ENCODE data around the gene CYP4F22. TPM values are rescaled to one million over a fixed set of nuclear protein-coding genes. Genes with fewer than 3 reads are reported as not detected.

Gene CYP4F22
- total RNA-seq, 2 donors from 2014 or later, result not detected

DNA sequence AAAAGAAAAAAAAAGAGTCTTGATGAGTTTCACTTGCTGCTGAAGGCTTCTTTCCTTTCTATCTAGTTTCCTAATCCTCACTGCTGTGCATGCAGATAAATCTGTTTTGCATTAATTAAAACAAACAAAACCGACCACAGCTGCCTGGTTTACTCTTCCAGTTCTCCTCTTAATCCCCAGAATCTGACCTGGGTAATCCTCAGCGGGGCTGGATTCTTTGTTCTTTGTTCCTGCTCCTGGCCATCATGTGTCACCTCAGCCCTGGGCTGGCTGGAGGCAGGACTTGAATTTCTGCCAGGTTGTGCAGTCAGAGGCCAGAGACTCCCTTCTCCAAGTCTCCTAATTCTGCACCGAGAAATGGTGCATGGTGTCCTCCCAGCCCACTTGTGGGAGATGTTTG lies 54.5 kb downstream of the CYP4F22 start:
- Histone ChIP-seq H3K27ac (no peak overlapping the region), H3K4me1 (ENCODE audit: control insufficient read depth in 1 of 2, low read depth in 2 of 2) (no peaks in the 10 kb centered on the region), H3K36me3 (no peaks in the 10 kb centered on the region), H3K9me3 (no peaks in the 10 kb centered on the region), H3K27me3 (replicated peaks; ENCODE audit: insufficient read depth) (no peaks in the 10 kb centered on the region), H3K4me3 (no peak overlapping the region)
- DNase-seq (ENCODE audit: low spot score) (no peak), ATAC-seq (ENCODE audit: insufficient number of reproducible peaks, low FRiP score, low read depth) (no peak)
- TF ChIP-seq, protein P1, sequence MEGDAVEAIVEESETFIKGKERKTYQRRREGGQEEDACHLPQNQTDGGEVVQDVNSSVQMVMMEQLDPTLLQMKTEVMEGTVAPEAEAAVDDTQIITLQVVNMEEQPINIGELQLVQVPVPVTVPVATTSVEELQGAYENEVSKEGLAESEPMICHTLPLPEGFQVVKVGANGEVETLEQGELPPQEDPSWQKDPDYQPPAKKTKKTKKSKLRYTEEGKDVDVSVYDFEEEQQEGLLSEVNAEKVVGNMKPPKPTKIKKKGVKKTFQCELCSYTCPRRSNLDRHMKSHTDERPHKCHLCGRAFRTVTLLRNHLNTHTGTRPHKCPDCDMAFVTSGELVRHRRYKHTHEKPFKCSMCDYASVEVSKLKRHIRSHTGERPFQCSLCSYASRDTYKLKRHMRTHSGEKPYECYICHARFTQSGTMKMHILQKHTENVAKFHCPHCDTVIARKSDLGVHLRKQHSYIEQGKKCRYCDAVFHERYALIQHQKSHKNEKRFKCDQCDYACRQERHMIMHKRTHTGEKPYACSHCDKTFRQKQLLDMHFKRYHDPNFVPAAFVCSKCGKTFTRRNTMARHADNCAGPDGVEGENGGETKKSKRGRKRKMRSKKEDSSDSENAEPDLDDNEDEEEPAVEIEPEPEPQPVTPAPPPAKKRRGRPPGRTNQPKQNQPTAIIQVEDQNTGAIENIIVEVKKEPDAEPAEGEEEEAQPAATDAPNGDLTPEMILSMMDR (IDR thresholded peaks at IDR 0.05), result no peak

DNA sequence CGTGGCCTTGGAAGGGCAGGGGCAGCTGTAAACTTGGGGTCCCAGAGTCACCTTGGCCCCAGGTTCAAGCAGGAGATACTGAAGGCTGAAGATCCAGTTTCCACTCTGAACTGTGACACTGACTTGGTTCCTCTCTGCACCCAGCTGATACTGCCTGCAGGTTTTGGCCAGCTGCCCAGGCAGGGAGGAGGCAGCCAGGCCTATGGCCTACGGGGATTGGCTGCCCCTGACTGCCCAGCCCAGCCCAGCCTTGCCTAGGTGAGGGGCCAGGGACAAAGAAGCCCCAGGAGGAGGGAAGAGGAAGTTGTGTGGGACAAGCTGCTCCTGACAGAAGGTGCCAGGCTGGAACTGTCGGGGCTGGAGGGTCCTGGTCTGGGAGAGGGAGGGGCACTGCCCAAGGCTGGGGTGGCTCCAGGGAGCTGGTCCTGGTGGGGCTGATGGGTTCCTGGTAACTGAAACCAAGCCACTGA lies 55.0 kb downstream of the CYP4F22 start:
- Histone ChIP-seq H3K27me3 (replicated peaks; ENCODE audit: insufficient read depth) (no peaks in the 10 kb centered on the region), H3K4me1 (ENCODE audit: control insufficient read depth in 1 of 2, low read depth in 2 of 2) (no peaks in the 10 kb centered on the region), H3K36me3 (no peaks in the 10 kb centered on the region), H3K9me3 (no peaks in the 10 kb centered on the region), H3K27ac (no peak overlapping the region), H3K4me3 (no peak overlapping the region)
- ATAC-seq (ENCODE audit: insufficient number of reproducible peaks, low FRiP score, low read depth) (no peak), DNase-seq (ENCODE audit: low spot score) (no peak)
- TF ChIP-seq, protein P1 (IDR thresholded peaks at IDR 0.05), result no peak

DNA sequence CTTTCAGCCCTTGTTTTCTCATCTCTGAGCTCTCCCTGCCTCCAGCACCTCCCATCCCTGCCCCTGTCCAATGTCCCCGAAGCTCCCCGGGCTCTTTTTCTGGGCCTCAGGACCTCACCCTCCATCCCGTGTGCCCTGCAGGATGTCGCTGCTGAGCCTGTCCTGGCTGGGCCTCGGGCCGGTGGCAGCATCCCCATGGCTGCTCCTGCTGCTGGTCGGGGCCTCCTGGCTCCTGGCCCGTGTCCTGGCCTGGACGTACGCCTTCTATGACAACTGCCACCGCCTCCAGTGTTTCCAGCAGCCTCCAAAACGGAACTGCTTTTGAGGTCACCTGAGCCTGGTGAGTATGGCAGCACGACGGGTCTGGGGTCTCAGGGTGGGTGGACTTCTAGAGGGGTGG lies 55.6 kb downstream of the CYP4F22 start:
- DNase-seq (ENCODE audit: low spot score) (no peak), ATAC-seq (ENCODE audit: insufficient number of reproducible peaks, low FRiP score, low read depth) (no peak)
- no peak overlapping the region for H3K27ac ChIP-seq
- no peak overlapping the region for H3K4me3 ChIP-seq
- no peaks in the 10 kb centered on the region for H3K4me1 ChIP-seq (ENCODE audit: control insufficient read depth in 1 of 2, low read depth in 2 of 2)
- H3K36me3 ChIP-seq, result no peaks in the 10 kb centered on the region
- TF ChIP-seq, protein P1 (IDR thresholded peaks at IDR 0.05), result no peak
- no peaks in the 10 kb centered on the region for H3K27me3 ChIP-seq (replicated peaks; ENCODE audit: insufficient read depth)
- no peaks in the 10 kb centered on the region for H3K9me3 ChIP-seq

DNA sequence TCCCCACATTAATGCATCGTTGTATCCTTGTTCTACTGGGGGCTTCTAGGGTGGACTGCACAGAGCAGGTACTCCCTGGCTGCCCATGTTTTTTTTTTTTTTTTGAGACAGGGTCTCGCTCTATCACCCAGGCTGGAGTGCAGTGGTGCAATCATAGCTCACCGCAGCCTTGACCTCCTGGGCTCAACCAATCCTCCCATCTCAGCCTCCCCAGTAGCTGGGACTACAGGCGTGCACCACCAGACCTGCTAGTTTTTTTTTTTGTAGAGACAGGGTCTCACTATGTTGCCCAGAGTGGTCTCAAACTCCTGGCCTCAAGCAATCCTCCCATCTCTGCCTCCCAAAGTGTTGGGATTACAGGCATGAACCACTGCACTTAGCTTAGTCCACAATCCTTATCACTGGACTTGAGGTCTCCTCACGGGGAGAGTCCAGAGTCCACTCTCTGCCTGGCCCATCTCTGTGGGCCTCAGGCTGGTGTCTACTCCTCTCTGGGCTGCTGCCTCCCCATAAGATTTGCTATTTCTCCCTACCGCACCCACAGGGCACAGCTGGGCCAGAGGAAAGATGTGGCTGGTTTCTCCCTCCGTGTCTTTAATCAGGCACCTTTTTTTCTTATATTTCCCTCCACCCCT lies 56.3 kb downstream of the CYP4F22 start:
- DNase-seq (ENCODE audit: low spot score), result no peak

DNA sequence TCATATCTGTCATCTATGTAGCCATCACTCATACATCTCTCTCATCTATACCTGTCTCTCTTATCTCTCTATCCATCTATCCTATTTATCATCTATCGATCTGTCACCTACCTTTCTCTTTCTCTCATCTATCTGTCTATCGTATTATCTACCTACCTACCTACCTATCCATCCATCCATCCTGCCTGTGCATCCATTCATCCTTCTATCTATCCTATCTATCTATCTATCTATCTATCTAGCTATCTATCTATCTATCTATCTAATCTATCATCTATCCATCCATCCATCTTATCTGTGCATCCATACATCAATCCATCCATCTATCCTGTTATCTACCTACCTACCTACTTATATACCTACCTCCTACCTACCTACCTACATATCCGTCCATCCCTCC lies 62.1 kb downstream of the CYP4F22 start:
- H3K27me3 ChIP-seq (replicated peaks; ENCODE audit: insufficient read depth), result no peaks in the 10 kb centered on the region
- ATAC-seq (ENCODE audit: insufficient number of reproducible peaks, low FRiP score, low read depth) (no peak), DNase-seq (ENCODE audit: low spot score) (no peak)
- TF ChIP-seq, protein P1 (IDR thresholded peaks at IDR 0.05), result no peak
- no peak overlapping the region for H3K4me3 ChIP-seq
- no peak overlapping the region for H3K27ac ChIP-seq
- H3K36me3 ChIP-seq, result no peaks in the 10 kb centered on the region
- H3K4me1 ChIP-seq (ENCODE audit: control insufficient read depth in 1 of 2, low read depth in 2 of 2), result no peaks in the 10 kb centered on the region
- no peaks in the 10 kb centered on the region for H3K9me3 ChIP-seq

More for the DNA sequence above, 56.3 kb downstream of the CYP4F22 start:
- TF ChIP-seq, protein P1 (IDR thresholded peaks at IDR 0.05), result no peak
- Histone ChIP-seq H3K27me3 (replicated peaks; ENCODE audit: insufficient read depth) (no peaks in the 10 kb centered on the region), H3K4me3 (no peak overlapping the region), H3K36me3 (no peaks in the 10 kb centered on the region), H3K27ac (no peak overlapping the region), H3K4me1 (ENCODE audit: control insufficient read depth in 1 of 2, low read depth in 2 of 2) (no peaks in the 10 kb centered on the region), H3K9me3 (no peaks in the 10 kb centered on the region)
- ATAC-seq (ENCODE audit: insufficient number of reproducible peaks, low FRiP score, low read depth), result no peak

All from thoracic aorta (tissue), 2 donors.